Spleen (tissue), 11 donors: Measurements from ENCODE around the gene MYO5A. TPM values are rescaled to one million over a fixed set of nuclear protein-coding genes. Genes with fewer than 3 reads are reported as not detected.

Experiments
- DNase-seq: peaks from one replicate; pipeline ENCODE4 v3.0.0-alpha.2; 2020
- H3K27ac ChIP-seq, 8 donors: fragments of 200-600 bp; sonication (generic) in 7 of 8; 1 replicate in 4 of 8; 2 replicates in 4 of 8; pipeline versions ENCODE4 v1.5.0 to v1.8.0; 2016 to 2021; ENCODE audit warnings: inconsistent platforms in 4 of 8, mild to moderate bottlenecking in 4 of 8, moderate library complexity in 1 of 8
- H3K27me3 ChIP-seq, 7 donors: fragments of 200-600 bp; sonication (generic) in 6 of 7; replicated peaks in 1 of 7; 1 replicate in 4 of 7; 2 replicates in 3 of 7; pipeline versions ENCODE4 v1.5.0 to v1.8.0; 2016 to 2021; ENCODE audit warnings: inconsistent platforms in 3 of 7, mild to moderate bottlenecking in 1 of 7
- H3K36me3 ChIP-seq, 6 donors: fragments of 200-600 bp; sonication (generic) in 5 of 6; 1 replicate in 4 of 6; 2 replicates in 2 of 6; pipeline versions ENCODE4 v1.5.0 to v1.8.0; 2016 to 2021; ENCODE audit warnings: inconsistent platforms in 2 of 6
- H3K4me1 ChIP-seq, 6 donors: fragments of 200-600 bp; sonication (generic) in 5 of 6; 1 replicate in 3 of 6; 2 replicates in 3 of 6; pipeline versions ENCODE4 v1.5.0 to v1.8.0; 2016 to 2021; ENCODE audit warnings: inconsistent platforms in 3 of 6
- H3K4me3 ChIP-seq, 8 donors: fragments of 200-600 bp; sonication (generic) in 7 of 8; 1 replicate in 4 of 8; 2 replicates in 4 of 8; pipeline versions ENCODE4 v1.5.0 to v1.8.0; 2016 to 2021; ENCODE audit warnings: inconsistent platforms in 4 of 8, mild to moderate bottlenecking in 4 of 8, moderate library complexity in 2 of 8
- H3K9me3 ChIP-seq, 8 donors: fragments of 200-600 bp; sonication (generic) in 7 of 8; 1 replicate in 4 of 8; 2 replicates in 4 of 8; pipeline versions ENCODE4 v1.5.0 to v1.8.0; 2016 to 2021; ENCODE audit warnings: inconsistent platforms in 4 of 8
- POLR2A ChIP-seq, 3 donors: fragments of 450-650 bp; IDR thresholded peaks; one replicate each; pipeline ENCODE4 v1.5.1; 2017; ENCODE audit warnings: antibody characterized with exemption in 3 of 3, mild to moderate bottlenecking in 1 of 3
- POLR2AphosphoS5 ChIP-seq, 3 donors: sonication (generic); formaldehyde crosslinking; IDR thresholded peaks; one replicate each; pipeline ENCODE4 v1.5.1; 2017; ENCODE audit warnings: antibody characterized with exemption in 3 of 3
- WGBS, 5 donors: extraction: QIAGEN DNeasy Blood & Tissue Kit in 3 of 5; methylation state at CpG; one replicate each; pipeline versions ENCODE4 v1.1.5 to v1.1.7; 2013 to 2018; 5-methylcytosine and 5-hydroxymethylcytosine counted together
- intact Hi-C: fragments of 100-400 bp; cut with DNase I; formaldehyde crosslinking; loops from one replicate; pipeline ENCODE4 v1.15.0; 2023; ENCODE audit warnings: low total_unique reads
- polyA plus RNA-seq, 3 donors: library from polyadenylated mRNA; stranded (reverse); fragments of 200-250 nt; gene quantifications; one replicate each; pipeline ENCODE4 v1.2.1, GENCODE V29; 2013
- total RNA-seq, 7 donors: library from RNA; depleted of rRNA in 3 of 7; stranded (reverse); fragments of >200 nt in 3 of 7; fragmentation: NEBNext Ultra II Directional in 4 of 7; extraction: Animal tissue kit (Norgen Biotek cat#: 25700) in 4 of 7; gene quantifications; one replicate each; pipeline versions ENCODE4 v1.1.0 to v1.2.1, GENCODE V29; 2016 to 2021
- TF ChIP-seq, protein P1 (sequence below), 11 experiments: fragments of 200-600 bp in 7 of 11; fragments of 450-650 bp in 4 of 11; sonication (generic) in 4 of 11; IDR thresholded peaks in 8 of 11; conservative IDR thresholded peaks in 3 of 11; 1 replicate in 7 of 11; 2 replicates in 4 of 11; pipeline versions ENCODE4 v1.4.0 to v1.8.0; 2016 to 2021; ENCODE audit warnings: antibody characterized with exemption in 11 of 11, inconsistent platforms in 4 of 11, mild to moderate bottlenecking in 1 of 11
- donor health status: healthy with polysubstance abuse.
- donor health status: DM: no; HTN: no; CAD: no; lungs with moderate emphysema.
- donor health status: DM: no; HTN: no; CAD: no.
- donor health status: Bipolar disorder and iron deficiency.
- donor health status: healthy.
- donor health status: DM: no; HTN: no; CAD: no.
- donor health status: DM: yes; HTN: yes; CAD: no.

MYO5A gene
- total and polyA plus RNA-seq, 10 donors: 4.7 to 48.3 (median 35.4) TPM

DNA sequence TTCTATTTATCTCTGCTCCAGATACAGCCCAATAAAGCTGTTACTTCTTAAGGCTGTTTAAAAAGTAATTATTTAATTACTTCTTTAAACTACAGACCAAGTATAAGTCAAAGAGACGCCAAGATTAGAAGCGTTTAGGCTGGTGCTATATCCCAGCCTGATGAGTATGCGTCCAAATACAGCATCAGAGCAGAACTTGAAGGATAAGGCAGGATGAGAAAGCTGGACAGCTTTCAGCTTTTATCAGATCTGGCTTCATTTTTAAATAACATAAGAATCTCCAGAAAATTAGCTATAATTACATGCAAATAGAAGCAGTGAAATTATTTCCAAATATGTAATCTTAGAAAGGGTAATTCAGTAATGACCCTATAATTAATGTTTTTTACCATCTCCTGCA lies 122.8 kb downstream of the MYO5A start:
- Histone ChIP-seq H3K36me3 (peaks cover 0 to 77% (median 4%) of the 10 kb centered on the region in 6 donors), H3K4me3 (no peak overlapping the region), H3K27ac (no peak overlapping the region), H3K9me3 (no peaks in the 10 kb centered on the region), H3K4me1 (no peaks in the 10 kb centered on the region), H3K27me3 (no peaks in the 10 kb centered on the region)
- TF ChIP-seq, protein P1, sequence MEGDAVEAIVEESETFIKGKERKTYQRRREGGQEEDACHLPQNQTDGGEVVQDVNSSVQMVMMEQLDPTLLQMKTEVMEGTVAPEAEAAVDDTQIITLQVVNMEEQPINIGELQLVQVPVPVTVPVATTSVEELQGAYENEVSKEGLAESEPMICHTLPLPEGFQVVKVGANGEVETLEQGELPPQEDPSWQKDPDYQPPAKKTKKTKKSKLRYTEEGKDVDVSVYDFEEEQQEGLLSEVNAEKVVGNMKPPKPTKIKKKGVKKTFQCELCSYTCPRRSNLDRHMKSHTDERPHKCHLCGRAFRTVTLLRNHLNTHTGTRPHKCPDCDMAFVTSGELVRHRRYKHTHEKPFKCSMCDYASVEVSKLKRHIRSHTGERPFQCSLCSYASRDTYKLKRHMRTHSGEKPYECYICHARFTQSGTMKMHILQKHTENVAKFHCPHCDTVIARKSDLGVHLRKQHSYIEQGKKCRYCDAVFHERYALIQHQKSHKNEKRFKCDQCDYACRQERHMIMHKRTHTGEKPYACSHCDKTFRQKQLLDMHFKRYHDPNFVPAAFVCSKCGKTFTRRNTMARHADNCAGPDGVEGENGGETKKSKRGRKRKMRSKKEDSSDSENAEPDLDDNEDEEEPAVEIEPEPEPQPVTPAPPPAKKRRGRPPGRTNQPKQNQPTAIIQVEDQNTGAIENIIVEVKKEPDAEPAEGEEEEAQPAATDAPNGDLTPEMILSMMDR (IDR thresholded peaks at IDR 0.05 in 8 of 11, conservative IDR thresholded peaks at IDR 0.05 in 3 of 11): no peak
- TF ChIP-seq POLR2A (IDR thresholded peaks at IDR 0.05): no peak
- 78 to 98% (median 97%) methylated on average over 3 of the region's 3 CpGs for WGBS, 5 donors
- intact Hi-C loops: no loop called here
- no peak for DNase-seq

DNA sequence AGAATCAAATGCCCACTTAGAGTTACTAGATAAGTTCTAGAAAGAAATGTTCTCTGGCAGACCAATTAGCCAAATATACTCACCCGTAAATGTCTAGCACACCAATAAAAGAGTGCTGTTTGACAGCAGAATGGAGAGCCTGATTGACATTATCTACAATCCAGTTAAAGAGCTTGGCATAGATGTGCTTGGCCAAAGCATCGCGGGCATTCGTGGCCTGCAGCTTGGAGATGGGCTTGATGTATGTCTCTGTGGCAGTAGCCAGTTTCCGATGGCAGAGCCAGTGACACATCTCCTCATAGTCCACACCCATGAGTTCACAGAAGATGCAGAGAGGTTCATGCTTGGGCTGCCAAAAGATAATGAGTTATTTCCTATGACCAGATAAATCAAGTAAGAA lies 131.6 kb downstream of the MYO5A start:
- Histone ChIP-seq H3K36me3 (peaks cover 0 to 68% (median 8%) of the 10 kb centered on the region in 6 donors), H3K4me3 (no peak overlapping the region), H3K4me1 (no peaks in the 10 kb centered on the region), H3K27ac (no peak overlapping the region), H3K27me3 (no peaks in the 10 kb centered on the region), H3K9me3 (no peaks in the 10 kb centered on the region)
- WGBS, 5 donors: 93 to 97% (median 97%) methylated on average over 5 of the region's 5 CpGs
- DNase-seq: no peak
- TF ChIP-seq POLR2AphosphoS5 (IDR thresholded peaks at IDR 0.05) (no peak), POLR2A (IDR thresholded peaks at IDR 0.05) (no peak)
- TF ChIP-seq, protein P1 (IDR thresholded peaks at IDR 0.05 in 8 of 11, conservative IDR thresholded peaks at IDR 0.05 in 3 of 11): no peak
- intact Hi-C loops: no loop called here

- TF ChIP-seq POLR2AphosphoS5 (IDR thresholded peaks at IDR 0.05) (no peak), POLR2A (IDR thresholded peaks at IDR 0.05) (no peak)
- TF ChIP-seq, protein P1 (IDR thresholded peaks at IDR 0.05 in 8 of 11, conservative IDR thresholded peaks at IDR 0.05 in 3 of 11): no peak
- Histone ChIP-seq H3K27me3 (no peaks in the 10 kb centered on the region), H3K27ac (no peak overlapping the region), H3K36me3 (peaks cover 4 to 87% (median 26%) of the 10 kb centered on the region in 6 donors), H3K9me3 (no peaks in the 10 kb centered on the region), H3K4me3 (no peak overlapping the region), H3K4me1 (no peaks in the 10 kb centered on the region)
- intact Hi-C loops: no loop called here
- no peak for DNase-seq
- WGBS, 5 donors: 67 to 78% (median 74%) methylated on average over 3 of the region's 3 CpGs
Observed at GRCh38 chr15:52394118-52394517, 134.6 kb downstream of the MYO5A start.

- Histone ChIP-seq H3K27ac (no peak overlapping the region), H3K27me3 (no peaks in the 10 kb centered on the region), H3K9me3 (no peaks in the 10 kb centered on the region), H3K36me3 (peaks cover 2 to 88% (median 34%) of the 10 kb centered on the region in 6 donors), H3K4me1 (no peaks in the 10 kb centered on the region), H3K4me3 (no peak overlapping the region)
- TF ChIP-seq POLR2AphosphoS5 (IDR thresholded peaks at IDR 0.05): no peak
- no peak for TF ChIP-seq POLR2A (IDR thresholded peaks at IDR 0.05)
- TF ChIP-seq, protein P1 (IDR thresholded peaks at IDR 0.05 in 8 of 11, conservative IDR thresholded peaks at IDR 0.05 in 3 of 11): no peak
- intact Hi-C loops: no loop called here
- 86 to 93% (median 90%) methylated on average over 6 of the region's 6 CpGs for WGBS, 5 donors
- DNase-seq: no peak
Observed at GRCh38 chr15:52392008-52392687, 136.5 kb downstream of the MYO5A start.
